HCT116 (cell line): Measurements from ENCODE around the gene CLDN17. TPM values are rescaled to one million over a fixed set of nuclear protein-coding genes. Genes with fewer than 3 reads are reported as not detected.

ENCODE experiments used
- ATAC-seq: fragments of 200-7000 bp; cut with Tn5 transposase; 2 replicates; pipeline ENCODE4 v1.9.1; 2020; ENCODE audit warnings: mild to moderate bottlenecking, moderate library complexity
- BruUV-seq: library from RNA; stranded (reverse); fragments of 400-500 nt; replicated peaks from 2 replicates; lab custom pipeline; 2021; lab: Mats Ljungman, UMichigan
- CTCF ChIA-PET: fragments of 300-600 bp; sonication (Branson Sonifier 250); formaldehyde crosslinking; loops from one replicate; lab custom pipeline; 2021; ENCODE audit warnings: antibody characterized with exemption; lab: Charles Lee
- POLR2A ChIA-PET: fragments of 300-600, 350-600 bp; sonication (Branson Sonifier 250); formaldehyde crosslinking; loops from one replicate; lab custom pipeline; 2021; ENCODE audit warnings: antibody characterized with exemption; lab: Charles Lee
- RAD21 ChIA-PET, 2 experiments: fragments of 300-600 bp; sonication (Branson Sonifier 250); formaldehyde crosslinking; loops; one replicate each; lab custom pipeline; 2023; ENCODE audit warnings: low total read pairs in 2 of 2; ENCODE audit not compliant: uncharacterized antibody in 2 of 2, unreplicated experiment in 2 of 2, low non-redundant PET in 1 of 2; lab: Charles Lee
- DNase-seq: peaks from one replicate; pipeline ENCODE4 v3.0.0-alpha.2; 2010; ENCODE audit warnings: low read depth, low spot score
- H2AFZ ChIP-seq: fragments of 200-600 bp; shearing (Covaris generic), sonication (generic); 2 replicates; pipeline ENCODE4 v1.6.1; 2017; ENCODE audit warnings: low read depth, mixed run types, mixed read lengths, antibody characterized with exemption, low read length; ENCODE audit not compliant: poor library complexity, severe bottlenecking
- H3K27ac ChIP-seq: 2 replicates; pipeline ENCODE4 v1.5.1; 2012; ENCODE audit warnings: low read depth, low read length
- H3K27me3 ChIP-seq: fragments of 200-600 bp; sonication (generic); 2 replicates; pipeline ENCODE4 v1.6.1; 2016; ENCODE audit warnings: mixed run types, low read length, mixed read lengths; ENCODE audit not compliant: insufficient read depth
- H3K36me3 ChIP-seq, 2 experiments: fragments of 200-500 bp in 1 of 2; fragments of 200-600 bp in 1 of 2; sonication (Bioruptor generic) in 1 of 2; sonication (generic) in 1 of 2; 2 replicates each; pipeline versions ENCODE4 v1.5.1 to v1.6.1; 2014 to 2016; ENCODE audit warnings: low read length in 2 of 2, inconsistent platforms in 1 of 2, mixed read lengths in 1 of 2, mixed run types in 1 of 2; ENCODE audit not compliant: insufficient read depth in 2 of 2, control insufficient read depth in 1 of 2
- H3K4me1 ChIP-seq, 2 experiments: fragments of 200-600 bp in 1 of 2; sonication (generic) in 1 of 2; 2 replicates each; pipeline versions ENCODE4 v1.5.1 to v1.6.1; 2012 to 2017; ENCODE audit warnings: low read length in 2 of 2, inconsistent platforms in 1 of 2, mild to moderate bottlenecking in 1 of 2, mixed read lengths in 1 of 2, mixed run types in 1 of 2, moderate library complexity in 1 of 2; ENCODE audit not compliant: insufficient read depth in 2 of 2, control insufficient read depth in 1 of 2
- H3K4me2 ChIP-seq: fragments of 200-600 bp; sonication (generic); 2 replicates; pipeline ENCODE4 v1.6.1; 2017; ENCODE audit warnings: mixed run types, low read length, mixed read lengths
- H3K4me3 ChIP-seq, 2 experiments: fragments of 200-600 bp in 1 of 2; sonication (generic) in 1 of 2; replicated peaks in 1 of 2; 2 replicates each; pipeline ENCODE4 v1.5.1; 2011 to 2016; ENCODE audit warnings: low read length in 2 of 2, control low read depth in 1 of 2, low read depth in 1 of 2, mild to moderate bottlenecking in 1 of 2, mixed read lengths in 1 of 2, mixed run types in 1 of 2
- H3K79me2 ChIP-seq: fragments of 200-600 bp; sonication (generic); 2 replicates; pipeline ENCODE4 v1.6.1; 2017; ENCODE audit warnings: mild to moderate bottlenecking, mixed run types, low read length, moderate library complexity, mixed read lengths; ENCODE audit not compliant: insufficient read depth
- H3K9ac ChIP-seq: fragments of 200-600 bp; sonication (generic); 2 replicates; pipeline ENCODE4 v1.6.1; 2016; ENCODE audit warnings: low read length, mixed read lengths
- H3K9me2 ChIP-seq: fragments of 200-600 bp; sonication (generic), shearing (Covaris generic); 2 replicates; pipeline ENCODE4 v1.6.1; 2017; ENCODE audit warnings: mixed run types, mild to moderate bottlenecking, moderate library complexity; ENCODE audit not compliant: insufficient read depth
- H3K9me3 ChIP-seq, 2 experiments: fragments of 200-500 bp in 1 of 2; fragments of 200-600 bp in 1 of 2; sonication (Bioruptor generic) in 1 of 2; sonication (generic) in 1 of 2; 2 replicates each; pipeline ENCODE4 v1.6.1; 2014 to 2017; ENCODE audit warnings: low read length in 2 of 2, mixed read lengths in 2 of 2, inconsistent platforms in 1 of 2, low read depth in 1 of 2, mild to moderate bottlenecking in 1 of 2, mixed run types in 1 of 2, moderate library complexity in 1 of 2; ENCODE audit not compliant: control insufficient read depth in 1 of 2, insufficient read depth in 1 of 2
- H4K20me1 ChIP-seq: fragments of 200-600 bp; sonication (generic), shearing (Covaris generic); 2 replicates; pipeline ENCODE4 v1.6.1; 2017; ENCODE audit warnings: mixed run types, mild to moderate bottlenecking, moderate library complexity; ENCODE audit not compliant: insufficient read depth
- CBX3 ChIP-seq: IDR thresholded peaks from 2 replicates; pipeline ENCODE4 v1.6.1; 2012; ENCODE audit warnings: low read depth
- ELF1 ChIP-seq: IDR thresholded peaks from 2 replicates; pipeline ENCODE4 v1.6.1; 2012; ENCODE audit warnings: low read depth, borderline replicate concordance
- EZH2 ChIP-seq: fragments of 200-600 bp; sonication (generic); IDR thresholded peaks from 2 replicates; pipeline ENCODE4 v1.6.1; 2017; ENCODE audit warnings: antibody characterized with exemption, mixed run types
- EZH2phosphoT487 ChIP-seq: fragments of 200-600 bp; IDR thresholded peaks from 2 replicates; pipeline ENCODE4 v1.6.1; 2018; ENCODE audit warnings: antibody characterized with exemption, borderline replicate concordance
- FOSL1 ChIP-seq: IDR thresholded peaks from 2 replicates; pipeline ENCODE4 v1.6.1; 2012; ENCODE audit warnings: low read depth
- JUND ChIP-seq: IDR thresholded peaks from 2 replicates; pipeline ENCODE4 v1.6.1; 2012
- MAX ChIP-seq: IDR thresholded peaks from 2 replicates; pipeline ENCODE4 v1.6.1; 2012
- POLR2AphosphoS5 ChIP-seq: IDR thresholded peaks from 2 replicates; pipeline ENCODE4 v1.6.1; 2011; ENCODE audit warnings: mild to moderate bottlenecking, low read depth, low read length, moderate library complexity
- SIN3A ChIP-seq: IDR thresholded peaks from 2 replicates; pipeline ENCODE4 v1.6.1; 2012; ENCODE audit warnings: low read depth
- SP1 ChIP-seq: IDR thresholded peaks from 2 replicates; pipeline ENCODE4 v1.6.1; 2012; ENCODE audit warnings: low read depth
- SRF ChIP-seq: IDR thresholded peaks from 2 replicates; pipeline ENCODE4 v1.6.1; 2012; ENCODE audit warnings: low read depth
- TCF7L2 ChIP-seq: IDR thresholded peaks from 2 replicates; pipeline ENCODE4 v1.7.0; 2011; ENCODE audit warnings: borderline replicate concordance, inconsistent platforms; ENCODE audit not compliant: insufficient read depth, insufficient read length; ENCODE audit errors: extremely low read depth
- YY1 ChIP-seq: IDR thresholded peaks from 2 replicates; pipeline ENCODE4 v1.6.1; 2011; ENCODE audit warnings: low read length, low read depth, moderate library complexity, mild to moderate bottlenecking; ENCODE audit not compliant: insufficient replicate concordance; ENCODE audit errors: extremely low read depth
- ZBTB33 ChIP-seq: IDR thresholded peaks from 2 replicates; pipeline ENCODE4 v1.6.1; 2011; ENCODE audit warnings: mild to moderate bottlenecking, low read length, moderate library complexity; ENCODE audit not compliant: insufficient replicate concordance; ENCODE audit errors: extremely low read depth
- ZNF274 ChIP-seq: fragments of 200-500 bp; sonication (Bioruptor generic); IDR thresholded peaks from 2 replicates; pipeline ENCODE4 v1.6.1; 2014; ENCODE audit warnings: mild to moderate bottlenecking, low read depth, low read length, inconsistent platforms
- intact Hi-C: fragments of 100-400 bp; cut with micrococcal nuclease; formaldehyde crosslinking; loops from 2 replicates; pipeline ENCODE4 v1.10.0; 2022
- total RNA-seq: library from RNA; stranded (reverse); gene quantifications from one replicate; pipeline ENCODE4 v1.2.1, GENCODE V29; 2021; ENCODE audit not compliant: unreplicated experiment

Gene CLDN17
- total RNA-seq, 1 experiment from 2014 or later: not detected

GRCh38 chr21:30209601-30210000 lies 43.0 kb upstream of the CLDN17 start:
- POLR2A ChIA-PET: no interaction called here
- no peak for ATAC-seq
- H3K27me3 ChIP-seq: no peaks in the 10 kb centered on the region
- TF ChIP-seq ZNF274: no peak
- no peak for TF ChIP-seq SIN3A
- TF ChIP-seq SRF: no peak
- TF ChIP-seq EZH2: no peak
- no peak for TF ChIP-seq TCF7L2
- no peak for TF ChIP-seq MAX
- TF ChIP-seq POLR2AphosphoS5: no peak
- no peak for TF ChIP-seq YY1
- TF ChIP-seq EZH2phosphoT487: no peak
- TF ChIP-seq JUND: no peak
- TF ChIP-seq ELF1: no peak
- TF ChIP-seq FOSL1: no peak
- BruUV-seq: no TSS peak
- no peak overlapping the region for H3K9ac ChIP-seq
- no peak overlapping the region for H3K4me2 ChIP-seq
- no peak overlapping the region for H3K4me3 ChIP-seq
- no peaks in the 10 kb centered on the region for H3K4me1 ChIP-seq
- H3K79me2 ChIP-seq: no peaks in the 10 kb centered on the region
- intact Hi-C loops: no loop called here
- RAD21 ChIA-PET: no interaction called here
- CTCF ChIA-PET: no interaction called here
- no peak overlapping the region for H3K27ac ChIP-seq
- no peaks in the 10 kb centered on the region for H4K20me1 ChIP-seq
- no peaks in the 10 kb centered on the region for H3K36me3 ChIP-seq
- peaks cover 9 to 28% of the 10 kb centered on the region in 2 experiments; a peak in 3 of 4 replicates for H3K9me3 ChIP-seq
- DNase-seq: no peak
- H3K9me2 ChIP-seq: no peaks in the 10 kb centered on the region
- H2AFZ ChIP-seq: no peak overlapping the region

- Histone ChIP-seq H3K9me2 (no peaks in the 10 kb centered on the region), H3K4me3 (no peak overlapping the region), H3K27me3 (no peaks in the 10 kb centered on the region)
- TF ChIP-seq MAX (no peak), EZH2 (no peak), SP1 (no peak), CBX3 (no peak), SIN3A (no peak), JUND (no peak), ZBTB33 (no peak), TCF7L2 (no peak), FOSL1 (no peak)
- TF ChIP-seq, all 23 proteins: peak for 0
- no peaks in the 10 kb centered on the region for H3K79me2 ChIP-seq
- H3K4me2 ChIP-seq: no peak overlapping the region
- BruUV-seq: no TSS peak
- ATAC-seq (no peak), DNase-seq (no peak)
- ChIA-PET POLR2A (no interaction called here), RAD21 (no interaction called here), CTCF (no interaction called here)
- H3K9ac ChIP-seq: no peak overlapping the region
- H4K20me1 ChIP-seq: no peaks in the 10 kb centered on the region
- H3K9me3 ChIP-seq: peaks cover 9 to 26% of the 10 kb centered on the region in 2 experiments; a peak in 2 of 4 replicates
- intact Hi-C loops: no loop called here
- no peaks in the 10 kb centered on the region for H3K36me3 ChIP-seq
- H2AFZ ChIP-seq: no peak overlapping the region
- no peak overlapping the region for H3K27ac ChIP-seq
- no peaks in the 10 kb centered on the region for H3K4me1 ChIP-seq
These were observed 40.6 kb upstream of the CLDN17 start for GRCh38 chr21:30207252-30207579.
